Hematopoietic multipotent progenitor cell treated with erythropoietin and hydrocortisone succinate and interleukin-3 and kit ligand, for 4 days (in vitro differentiated cells): ENCODE results near the gene ZNRF1.

Source experiments
- DNase-seq: peaks from one replicate; pipeline ENCODE4 v3.0.0-alpha.2; 2015

ZNRF1 gene

DNA sequence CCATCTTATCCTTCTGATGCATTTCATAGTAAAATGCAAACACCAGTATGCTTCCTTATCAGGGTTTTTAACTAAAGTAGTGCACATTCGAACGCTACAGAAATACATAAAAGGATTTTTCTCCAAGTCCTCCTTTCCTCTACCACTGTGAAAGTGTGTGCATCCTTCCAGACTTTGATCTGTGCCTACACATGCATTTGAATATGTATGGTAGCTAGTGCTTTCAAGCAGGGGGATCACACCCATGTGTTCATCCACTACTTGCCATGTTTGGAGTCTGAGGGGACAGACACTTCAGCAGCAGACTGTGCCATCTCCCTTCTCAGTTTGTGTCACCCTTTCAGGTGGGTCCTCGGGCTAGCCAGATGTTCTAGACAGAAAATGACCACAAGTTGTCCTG is 102.8 kb downstream of the ZNRF1 start:
- DNase-seq: no peak

DNA sequence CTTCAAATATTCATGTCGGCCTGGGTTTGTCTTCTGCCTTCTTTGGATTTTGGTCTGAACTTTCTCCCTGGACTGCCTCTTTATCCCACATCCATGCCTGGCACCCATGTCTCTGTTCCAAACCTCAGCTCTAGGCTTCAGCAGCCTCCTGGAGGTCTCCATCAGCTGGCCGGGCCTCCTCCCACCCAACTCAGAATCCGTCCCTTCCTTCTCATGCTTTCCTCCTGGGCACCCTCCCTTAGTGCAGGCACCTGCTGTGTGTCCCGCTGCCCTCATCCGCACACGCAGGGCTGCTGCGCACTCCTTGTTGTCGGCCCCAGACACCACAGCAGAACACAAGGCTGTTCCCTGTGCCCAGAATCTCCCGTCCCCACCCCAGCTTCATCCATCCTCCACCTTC is 103.8 kb downstream of the ZNRF1 start:
- DNase-seq: no peak

DNA sequence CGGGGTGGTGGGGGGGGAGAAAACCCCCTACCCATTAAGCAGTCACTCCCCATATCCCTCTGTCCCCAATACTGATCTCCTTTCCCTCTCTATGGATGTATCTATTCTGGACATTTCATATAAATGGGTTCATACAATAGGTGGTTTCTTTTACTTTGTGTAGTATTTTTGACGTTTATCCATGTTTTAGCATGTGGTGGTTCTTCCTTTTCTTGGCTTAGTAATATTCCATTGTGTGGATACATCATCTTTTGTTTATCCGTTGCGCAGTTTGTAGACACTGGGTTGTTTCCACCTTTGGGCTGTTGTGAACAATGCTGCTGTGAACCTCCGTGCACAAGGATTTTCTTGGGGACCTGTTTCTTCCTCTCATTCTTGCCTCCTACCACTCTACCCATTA is 105.2 kb downstream of the ZNRF1 start:
- no peak for DNase-seq

DNA sequence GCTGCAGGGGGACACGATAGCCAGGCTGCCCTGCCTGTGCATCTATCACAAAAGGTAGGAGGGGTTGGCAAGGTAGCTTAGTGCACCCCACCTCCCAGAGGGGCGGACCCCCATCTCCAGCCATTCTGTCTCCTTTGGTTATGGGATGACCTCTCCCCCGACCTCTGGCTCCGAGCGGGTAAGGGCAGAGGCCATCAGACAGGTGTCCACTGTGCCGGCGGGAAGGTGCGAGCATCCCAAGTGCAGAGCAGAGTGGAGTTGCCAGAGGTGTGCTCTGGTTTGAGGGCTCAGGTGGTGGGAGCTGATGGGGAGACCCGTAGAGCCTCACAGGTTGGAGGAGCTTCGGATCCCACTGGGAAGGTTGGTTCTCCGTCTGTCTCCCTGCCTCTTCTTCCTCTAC is 106.0 kb downstream of the ZNRF1 start:
- DNase-seq: no peak

DNA sequence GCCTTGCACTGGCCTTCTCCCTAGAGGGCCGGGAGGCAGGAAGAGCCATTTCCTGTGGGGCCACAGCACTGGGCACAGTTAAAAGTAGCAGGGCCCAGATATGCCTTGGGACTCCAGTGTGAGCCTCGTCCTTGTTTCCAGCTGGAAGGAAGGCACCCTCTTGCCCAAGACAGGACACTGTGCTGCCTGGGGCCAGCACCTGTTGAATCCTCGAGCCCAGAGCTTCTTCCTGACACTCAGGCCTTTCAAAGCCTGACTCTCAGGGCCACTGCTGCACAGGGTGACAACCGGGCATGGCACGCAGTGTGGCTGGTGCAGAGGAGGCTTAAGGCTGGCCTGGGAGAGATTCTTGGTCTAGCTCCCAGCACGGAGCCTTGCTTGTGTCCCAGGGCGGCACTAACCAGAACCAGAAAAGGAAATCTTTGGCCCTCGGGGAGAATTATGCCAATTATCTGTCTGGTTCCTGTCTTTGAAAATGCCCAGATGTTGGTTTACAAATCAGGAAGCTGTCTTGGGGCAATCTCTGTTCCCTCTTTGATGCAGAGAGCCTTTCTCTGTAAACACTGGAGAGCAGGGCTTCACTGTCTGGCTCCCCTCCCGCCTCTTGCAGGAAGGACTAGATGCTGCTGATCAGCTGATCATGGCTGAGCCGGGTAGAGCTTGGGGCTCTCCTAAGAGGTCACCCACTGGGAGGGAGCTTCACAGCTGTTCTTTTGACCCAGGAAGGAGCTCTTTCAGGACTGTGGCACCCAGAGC is 106.7 kb downstream of the ZNRF1 start:
- peak; percentile 77 for DNase-seq

DNA sequence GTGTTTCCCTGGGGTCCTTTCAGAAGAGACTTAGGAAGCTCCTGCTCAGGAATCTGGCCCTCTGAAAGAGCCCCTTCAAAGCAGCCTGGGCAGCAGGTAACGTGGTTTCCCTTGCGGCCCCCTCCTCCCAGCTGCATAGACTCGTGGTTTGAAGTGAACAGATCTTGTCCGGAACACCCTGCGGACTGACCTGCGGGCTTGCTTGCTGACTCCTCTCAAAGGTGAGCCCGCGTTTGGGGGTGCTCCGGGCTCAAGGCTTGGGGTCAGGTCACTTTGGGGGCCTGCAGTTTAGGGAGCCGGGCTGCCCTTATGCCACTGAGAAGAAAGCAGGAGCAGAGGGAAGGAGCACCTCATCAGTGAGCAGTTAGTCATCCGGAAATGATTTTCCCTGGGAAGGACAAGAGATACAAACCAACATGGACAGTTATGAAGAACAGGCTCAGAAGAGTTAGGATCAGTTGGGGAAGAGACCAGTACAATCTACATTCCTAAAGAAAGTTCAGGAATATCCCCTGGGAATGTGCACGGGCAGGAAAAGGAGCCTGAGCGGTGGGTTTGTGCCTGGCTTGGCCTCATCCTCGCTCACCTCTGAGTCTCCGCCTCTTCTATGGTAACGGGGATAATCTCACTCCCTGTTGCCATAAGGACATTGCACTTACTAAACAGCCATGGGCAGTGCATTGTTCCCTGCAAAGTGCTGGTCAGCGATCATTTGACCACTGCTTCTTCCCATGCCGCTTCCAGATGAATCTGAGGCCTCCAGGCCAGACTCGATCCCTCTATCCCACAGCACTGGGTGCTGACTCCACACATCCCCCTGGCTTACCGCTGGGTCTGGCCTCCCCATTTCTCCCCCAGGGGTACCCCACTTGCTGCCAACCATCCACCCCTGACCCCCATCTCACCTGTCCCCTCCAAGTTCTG is 107.8 kb downstream of the ZNRF1 start:
- no peak for DNase-seq

DNA sequence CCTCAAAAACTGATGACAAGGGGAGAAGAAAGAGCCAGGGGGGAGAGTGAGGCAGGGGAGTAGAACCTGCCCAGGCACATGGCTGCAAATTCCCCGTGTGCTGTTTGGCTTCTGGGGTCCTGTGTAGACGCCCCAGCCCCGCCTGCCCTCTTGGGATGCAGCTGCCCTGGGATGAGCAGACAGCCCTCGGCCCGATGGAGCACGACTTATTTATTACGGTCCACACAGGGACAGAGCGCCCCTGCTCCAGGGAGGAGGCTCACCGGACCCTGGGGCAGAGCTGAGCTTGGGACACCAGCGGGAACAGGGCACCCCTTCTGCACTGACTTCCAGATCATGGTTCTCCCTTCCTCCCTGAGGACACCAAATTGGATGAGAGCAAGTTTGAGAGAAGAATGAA is 108.7 kb downstream of the ZNRF1 start:
- no peak for DNase-seq

DNA sequence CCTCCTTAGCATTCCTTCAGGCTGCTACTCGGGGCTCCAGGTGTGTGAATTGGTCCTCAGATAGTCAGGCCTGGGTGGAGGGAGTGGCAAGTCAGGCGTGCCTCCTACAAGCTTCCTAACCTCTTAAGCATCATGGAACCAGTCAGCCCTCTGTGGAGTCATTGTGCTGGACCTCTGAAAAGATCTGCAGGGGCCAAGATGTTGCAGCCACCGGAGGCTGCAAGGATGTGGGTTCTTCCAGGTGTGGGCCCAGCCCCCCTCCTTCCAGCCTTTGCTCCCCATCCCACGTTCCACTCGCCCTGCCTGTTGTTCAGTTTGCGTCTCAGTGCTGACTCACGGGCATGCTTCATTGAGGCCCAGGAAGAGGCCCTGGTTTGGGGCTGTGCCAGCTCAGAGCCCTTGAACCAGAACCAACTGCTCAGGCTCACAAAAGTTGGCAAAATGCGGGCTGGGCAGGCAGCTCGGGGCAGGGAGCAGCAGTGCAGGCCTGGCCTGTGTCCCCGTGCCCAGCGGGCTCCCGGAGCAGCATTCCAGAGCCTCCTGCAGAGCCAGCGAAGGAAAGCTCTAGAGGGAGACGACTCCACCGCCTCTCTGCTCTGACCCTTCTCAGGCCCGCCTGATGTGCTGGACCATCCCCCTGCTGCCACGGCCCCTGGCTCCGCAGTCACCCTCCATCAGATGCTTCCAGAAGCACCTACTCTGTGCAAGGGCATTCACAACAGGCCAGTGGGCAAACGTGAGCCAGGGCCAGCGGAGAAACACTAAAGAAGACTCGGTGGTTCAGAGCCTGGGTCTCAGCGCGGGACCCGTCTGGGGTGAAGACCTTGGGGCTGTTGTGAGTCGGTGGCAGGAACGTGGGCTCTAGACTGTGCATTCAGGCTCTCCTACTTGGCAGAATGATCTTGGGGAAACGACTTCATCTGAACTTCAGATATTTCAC is 110.2 kb downstream of the ZNRF1 start:
- DNase-seq: peak; percentile 93

DNA sequence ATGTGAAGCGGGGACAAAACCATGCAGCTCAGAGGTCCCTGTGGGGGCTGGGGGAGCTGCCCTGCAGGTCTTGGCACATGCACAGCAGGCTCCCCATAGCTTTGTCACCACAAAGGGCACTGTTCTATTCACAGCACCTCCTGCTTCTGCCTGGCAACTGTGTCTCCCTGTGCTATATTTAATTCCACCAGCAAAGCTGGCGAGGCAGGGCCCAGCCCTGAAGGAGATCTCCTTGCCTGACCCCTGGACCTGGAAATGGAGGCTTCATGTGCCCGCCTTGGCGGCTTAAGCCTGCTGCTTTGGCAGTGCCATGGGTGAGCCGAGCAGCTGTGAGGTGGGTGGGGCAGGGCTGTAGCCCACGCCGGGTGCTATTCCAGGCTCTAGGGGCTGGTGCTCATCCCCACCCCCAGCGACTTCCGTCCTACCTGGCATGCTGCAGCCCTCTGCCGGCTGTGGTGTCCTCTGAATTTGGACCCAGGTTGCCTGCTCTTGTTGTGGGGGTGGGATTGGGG is 111.0 kb downstream of the ZNRF1 start:
- peak; percentile 70 for DNase-seq

DNA sequence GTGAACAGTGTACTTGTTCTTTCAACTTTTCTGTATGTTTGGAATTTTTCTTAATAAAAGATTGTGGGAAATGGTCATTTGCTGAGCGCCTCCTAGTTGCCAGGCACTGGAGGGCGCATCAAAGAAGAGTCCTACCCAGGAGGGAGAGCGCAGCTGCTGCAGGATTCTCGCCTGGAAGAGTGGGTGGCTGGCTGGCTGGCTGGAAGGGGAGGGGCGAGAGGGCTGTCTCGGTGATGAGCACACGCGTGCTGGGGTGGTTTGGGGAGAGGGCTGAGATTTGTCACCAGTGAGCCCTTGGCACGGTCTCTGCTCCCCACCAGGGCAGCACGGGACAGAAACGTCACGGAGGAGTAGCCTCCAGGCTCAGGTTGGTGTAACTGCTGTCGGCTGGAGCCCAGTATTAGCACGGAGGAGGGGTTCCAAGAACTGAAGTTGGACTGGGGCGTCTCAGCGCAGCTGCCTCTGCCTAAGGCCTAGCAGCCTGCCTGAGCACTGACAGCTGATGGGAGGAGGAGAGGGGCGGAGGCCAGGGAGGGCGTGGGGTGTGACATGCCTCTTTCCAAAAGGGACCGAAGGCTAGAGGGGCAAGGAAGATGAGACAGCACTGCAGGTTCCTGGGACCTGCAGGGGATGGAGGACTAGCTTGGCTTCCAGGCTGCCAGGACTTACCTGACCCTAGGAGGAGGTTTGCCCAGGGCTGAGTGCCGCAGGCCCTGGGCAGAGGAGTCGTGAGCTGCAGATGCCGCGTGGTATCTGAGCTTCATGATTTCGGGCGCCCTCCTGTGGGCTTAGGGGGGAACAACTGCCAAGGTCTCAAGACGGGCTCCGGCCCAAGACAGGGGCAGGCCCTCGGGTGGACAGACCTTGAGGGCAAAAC is 112.1 kb downstream of the ZNRF1 start:
- DNase-seq: peak; percentile 96

DNA sequence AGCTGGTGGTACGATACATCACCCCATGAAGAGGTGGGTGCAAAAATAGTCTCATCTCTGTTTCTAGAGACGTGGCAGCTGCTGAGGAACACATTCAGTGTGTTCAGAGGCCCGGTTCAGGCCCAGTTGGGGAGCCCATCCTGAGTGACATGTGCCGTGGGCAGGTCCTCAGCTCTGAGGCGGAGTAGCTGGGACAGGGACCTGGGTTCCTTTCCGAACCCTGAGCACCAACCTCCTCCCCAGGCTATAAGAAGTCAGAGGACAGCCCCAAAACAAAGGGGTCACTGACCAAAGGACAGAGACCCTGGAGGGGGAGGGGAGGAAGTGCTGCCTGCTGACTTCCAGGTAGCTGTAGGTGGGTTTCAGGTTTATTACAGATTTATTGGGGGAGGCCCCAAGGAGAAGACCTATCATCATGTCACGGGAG is 112.7 kb downstream of the ZNRF1 start:
- no peak for DNase-seq

DNA sequence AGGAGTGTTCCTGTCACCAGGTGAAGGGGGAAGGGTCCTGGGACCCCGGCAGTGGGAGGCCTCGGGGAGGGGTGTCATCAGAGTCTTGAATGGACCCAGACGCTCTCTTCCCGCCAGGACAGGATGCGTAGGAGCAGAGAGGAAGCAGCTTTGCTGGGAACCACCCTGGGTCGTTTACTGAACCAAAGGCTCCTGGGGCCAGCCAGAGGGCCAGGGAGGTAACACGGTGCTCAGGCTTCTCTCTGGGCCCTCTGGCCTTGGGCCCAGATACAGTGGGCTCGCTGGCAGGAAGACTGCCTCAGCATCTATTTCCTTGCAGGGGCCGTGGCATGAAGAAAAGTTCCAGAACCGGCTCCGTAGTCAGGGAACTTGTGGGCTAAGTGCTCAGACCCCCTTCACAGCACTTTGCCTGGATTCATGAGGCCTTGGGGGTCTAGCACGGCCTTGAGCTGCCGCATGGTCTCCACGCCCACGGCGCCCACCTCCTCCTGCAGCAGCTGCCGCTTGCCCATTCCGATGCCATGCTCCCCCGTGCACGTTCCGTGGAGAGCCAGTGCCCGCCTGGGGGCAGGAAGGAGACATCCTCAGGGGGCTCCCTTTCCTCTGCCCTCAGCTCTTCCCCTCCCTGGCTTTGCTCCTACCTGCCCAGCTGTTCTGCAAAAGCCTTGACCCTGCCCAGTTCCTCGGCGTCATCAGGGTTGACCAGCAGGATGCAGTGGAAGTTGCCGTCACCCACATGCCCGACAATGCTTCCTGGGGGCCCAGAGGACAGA is 113.3 kb downstream of the ZNRF1 start:
- peak; percentile 58 for DNase-seq

DNA sequence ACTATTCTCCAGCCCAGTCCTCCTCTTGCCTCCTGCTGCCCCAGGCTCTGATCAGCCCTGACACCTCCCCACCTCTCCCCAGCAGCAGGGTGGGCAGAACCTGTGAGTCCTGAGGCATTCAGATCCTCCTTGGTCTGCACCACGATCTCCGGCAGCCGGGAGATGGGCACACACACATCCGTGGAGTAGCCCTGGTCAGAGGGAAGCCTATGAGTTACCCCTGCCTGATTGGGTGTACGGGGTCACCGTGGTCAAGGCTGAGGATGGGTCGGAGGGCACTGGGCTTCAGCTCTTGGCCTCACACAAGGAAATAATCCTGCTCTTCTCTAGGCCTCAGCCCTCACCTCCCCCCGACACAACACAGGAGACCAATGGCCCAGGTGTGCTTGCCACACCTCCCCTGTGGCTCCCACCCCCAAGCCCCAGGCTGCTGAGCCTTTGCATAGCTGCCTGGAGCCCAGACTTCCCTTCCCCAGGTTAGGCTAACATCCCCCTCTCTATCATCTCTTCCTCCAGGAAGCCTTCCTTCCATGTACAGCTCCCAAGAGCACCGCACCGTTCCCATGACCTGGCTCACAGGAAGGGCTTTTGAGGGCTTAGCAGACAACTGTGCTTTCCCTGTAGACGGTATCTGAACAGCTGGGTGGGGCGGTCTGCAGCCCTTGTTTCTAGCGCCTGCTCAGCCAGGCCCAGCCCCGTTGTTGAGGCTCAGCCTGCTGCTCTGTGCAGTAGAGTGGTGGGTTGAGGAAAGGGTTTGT is 114.1 kb downstream of the ZNRF1 start:
- DNase-seq: peak; percentile 77

DNA sequence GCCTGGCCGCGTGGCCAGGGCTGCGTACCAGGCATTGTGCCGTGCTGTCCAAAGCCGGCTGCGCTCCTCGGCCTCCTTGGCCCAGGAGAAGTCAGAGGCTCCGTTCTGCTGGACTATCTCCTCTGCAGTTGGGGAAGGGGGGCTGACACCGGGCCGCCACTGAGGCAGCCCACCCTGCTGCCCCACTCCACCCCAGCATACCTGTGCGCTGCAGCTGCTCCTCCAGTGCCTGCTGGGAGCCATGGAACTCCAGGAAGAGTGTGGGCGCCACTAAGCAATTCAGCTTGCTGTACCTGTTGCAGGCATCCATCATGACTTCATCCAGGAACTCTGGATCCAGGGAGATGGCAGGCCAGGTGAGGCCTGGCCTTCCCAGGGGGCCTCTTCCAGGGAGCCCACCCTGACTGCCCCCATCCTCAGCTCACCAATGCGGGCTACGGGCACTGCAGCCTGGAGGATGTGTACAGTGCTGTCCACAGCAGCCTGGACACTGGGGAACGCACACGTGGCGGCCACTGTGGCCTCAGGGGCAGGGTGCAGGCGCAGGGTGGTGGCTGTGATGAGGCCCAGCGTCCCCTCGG is 114.8 kb downstream of the ZNRF1 start:
- no peak for DNase-seq

DNA sequence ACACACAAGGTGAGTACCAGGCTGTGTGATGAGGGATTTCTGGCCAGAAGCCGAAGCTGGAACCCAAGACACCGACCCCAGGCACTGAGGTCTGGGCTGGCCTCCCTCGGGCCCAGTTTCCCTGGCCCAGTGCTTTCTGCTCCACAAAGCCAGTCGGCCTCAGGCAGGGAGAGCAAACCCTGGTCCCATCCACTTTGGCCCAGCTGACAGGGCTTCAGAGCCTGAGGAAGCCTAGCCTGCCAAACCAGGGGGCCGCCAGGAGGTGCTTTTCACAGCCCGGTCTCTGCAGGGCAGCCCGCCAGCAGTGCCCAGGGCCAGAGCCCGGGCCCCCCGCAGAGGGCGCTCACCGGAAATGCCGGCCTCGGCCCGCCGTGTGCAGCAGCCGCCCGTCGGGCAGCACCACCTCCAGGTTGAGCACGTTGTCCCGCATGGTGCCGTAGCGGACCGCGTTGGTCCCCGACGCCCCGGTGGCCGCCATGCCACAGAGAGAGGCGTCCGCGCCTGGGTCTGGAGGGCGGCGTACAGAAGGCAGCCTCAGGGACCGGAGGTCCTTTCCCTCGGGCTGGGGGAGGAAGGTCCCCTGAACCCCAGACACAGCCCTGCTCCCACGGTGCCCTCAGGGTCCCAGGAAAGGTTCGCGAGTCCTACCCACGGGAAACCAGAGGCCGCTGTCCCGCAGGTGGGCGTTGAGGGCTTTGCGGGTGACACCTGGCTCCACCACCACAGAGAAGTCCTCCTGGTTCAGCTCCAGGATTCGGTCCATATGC is 115.5 kb downstream of the ZNRF1 start:
- no peak for DNase-seq

DNA sequence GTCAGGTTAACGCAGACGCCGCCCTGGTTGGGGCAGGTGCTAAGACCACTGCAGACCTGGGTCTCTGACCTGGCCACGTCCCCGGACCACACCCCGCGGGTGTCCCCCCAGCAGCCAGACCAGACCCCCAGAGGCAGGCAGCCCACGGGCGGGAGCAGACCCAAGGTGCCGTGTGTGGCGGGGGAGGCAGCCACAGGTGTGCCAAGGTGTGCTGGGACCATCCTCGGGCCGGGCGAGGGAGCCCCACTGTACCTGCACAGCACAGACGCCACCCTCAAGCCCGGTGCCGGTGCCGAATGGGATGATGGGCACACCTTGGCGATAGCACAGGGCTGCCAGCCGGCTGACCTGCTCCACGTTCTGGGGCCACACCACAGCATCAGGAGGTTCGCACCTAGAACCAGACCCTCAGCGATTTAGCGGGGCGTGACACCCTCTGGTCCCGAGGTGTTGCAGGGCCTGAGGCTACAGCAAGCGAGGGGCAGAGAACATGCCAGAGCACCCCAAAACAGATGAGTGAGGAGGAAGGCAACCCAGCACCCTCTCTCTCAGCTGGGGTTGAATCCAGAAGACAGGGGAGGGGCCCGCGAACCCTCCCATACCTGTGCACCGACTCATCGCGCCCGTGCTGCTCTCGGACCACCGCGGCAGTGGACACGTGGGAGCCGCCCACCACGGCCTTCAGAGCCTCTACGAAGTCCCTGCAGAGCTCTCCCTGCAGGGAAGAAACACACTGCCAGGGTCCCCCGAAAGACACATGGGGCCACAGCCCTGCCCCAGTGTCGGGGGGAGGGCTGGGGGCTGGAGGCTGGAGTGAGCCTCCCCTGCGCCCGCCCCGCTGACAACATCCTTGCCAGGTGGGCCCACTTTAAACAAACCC is 116.4 kb downstream of the ZNRF1 start:
- no peak for DNase-seq

DNA sequence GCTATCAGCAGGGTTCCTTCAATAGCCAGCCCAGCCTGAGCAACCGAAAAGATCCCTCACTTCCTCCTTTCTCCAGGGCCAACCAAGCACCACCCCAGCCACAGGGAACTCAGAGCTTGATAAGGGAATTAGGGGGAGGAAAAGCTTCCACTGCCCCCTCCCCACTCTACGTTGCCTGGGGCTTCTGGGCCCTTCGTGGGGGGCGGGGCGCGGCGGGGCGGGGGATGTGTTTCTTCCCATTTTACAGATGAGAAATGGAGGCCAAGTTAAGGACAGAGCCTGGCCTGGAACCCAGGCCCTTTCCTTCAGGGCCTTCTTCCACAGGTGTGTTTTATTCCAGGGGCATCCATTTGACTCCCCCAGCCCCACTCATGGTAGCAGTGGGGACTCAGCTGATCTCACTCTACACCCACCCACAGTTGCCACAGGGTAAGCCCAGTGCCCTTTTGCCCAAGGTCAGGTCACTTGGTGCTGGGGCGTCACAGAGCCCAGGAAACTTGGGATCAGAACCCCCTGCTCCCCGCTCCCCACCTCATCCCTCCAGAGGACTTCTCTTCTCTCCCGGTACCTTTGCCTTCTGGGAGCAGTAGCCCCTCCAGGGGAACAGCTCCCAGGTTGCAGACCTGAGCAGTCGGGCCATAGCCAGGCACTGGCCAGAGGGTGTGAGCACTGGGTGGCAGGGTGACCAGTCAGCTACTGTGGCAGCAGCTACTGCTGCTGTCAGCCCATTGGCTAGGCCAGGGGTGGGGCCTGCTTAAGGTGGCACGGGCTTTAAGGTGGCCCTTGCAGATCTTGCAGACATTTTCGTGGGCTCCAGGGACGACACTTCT is 117.5 kb downstream of the ZNRF1 start, which contains the start of gene LDHD:
TSS of gene LDHD (minus strand) at position 700 of the 830 bp plus-strand sequence. CDS start at position 640, 60 bp downstream.
- peak; percentile 82 for DNase-seq
